Spleen (tissue), 11 donors: ENCODE results near the gene SYT14. TPM values are rescaled to one million over a fixed set of nuclear protein-coding genes. Genes with fewer than 3 reads are reported as not detected.
"Not testable (repeated sequence)": the region's sequence is repeated elsewhere in the genome, so short reads cannot be mapped to it uniquely, and the experiment has no call there.

Experiments used
- DNase-seq: peaks from one replicate; pipeline ENCODE4 v3.0.0-alpha.2; 2020
- H3K27ac ChIP-seq, 8 donors: fragments of 200-600 bp; sonication (generic) in 7 of 8; 1 replicate in 4 of 8; 2 replicates in 4 of 8; pipeline versions ENCODE4 v1.5.0 to v1.8.0; 2016 to 2021; ENCODE audit warnings: inconsistent platforms in 4 of 8, mild to moderate bottlenecking in 4 of 8, moderate library complexity in 1 of 8
- H3K27me3 ChIP-seq, 7 donors: fragments of 200-600 bp; sonication (generic) in 6 of 7; replicated peaks in 1 of 7; 1 replicate in 4 of 7; 2 replicates in 3 of 7; pipeline versions ENCODE4 v1.5.0 to v1.8.0; 2016 to 2021; ENCODE audit warnings: inconsistent platforms in 3 of 7, mild to moderate bottlenecking in 1 of 7
- H3K36me3 ChIP-seq, 6 donors: fragments of 200-600 bp; sonication (generic) in 5 of 6; 1 replicate in 4 of 6; 2 replicates in 2 of 6; pipeline versions ENCODE4 v1.5.0 to v1.8.0; 2016 to 2021; ENCODE audit warnings: inconsistent platforms in 2 of 6
- H3K4me1 ChIP-seq, 6 donors: fragments of 200-600 bp; sonication (generic) in 5 of 6; 1 replicate in 3 of 6; 2 replicates in 3 of 6; pipeline versions ENCODE4 v1.5.0 to v1.8.0; 2016 to 2021; ENCODE audit warnings: inconsistent platforms in 3 of 6
- H3K4me3 ChIP-seq, 8 donors: fragments of 200-600 bp; sonication (generic) in 7 of 8; 1 replicate in 4 of 8; 2 replicates in 4 of 8; pipeline versions ENCODE4 v1.5.0 to v1.8.0; 2016 to 2021; ENCODE audit warnings: inconsistent platforms in 4 of 8, mild to moderate bottlenecking in 4 of 8, moderate library complexity in 2 of 8
- H3K9me3 ChIP-seq, 8 donors: fragments of 200-600 bp; sonication (generic) in 7 of 8; 1 replicate in 4 of 8; 2 replicates in 4 of 8; pipeline versions ENCODE4 v1.5.0 to v1.8.0; 2016 to 2021; ENCODE audit warnings: inconsistent platforms in 4 of 8
- POLR2A ChIP-seq, 3 donors: fragments of 450-650 bp; IDR thresholded peaks; one replicate each; pipeline ENCODE4 v1.5.1; 2017; ENCODE audit warnings: antibody characterized with exemption in 3 of 3, mild to moderate bottlenecking in 1 of 3
- POLR2AphosphoS5 ChIP-seq, 3 donors: sonication (generic); formaldehyde crosslinking; IDR thresholded peaks; one replicate each; pipeline ENCODE4 v1.5.1; 2017; ENCODE audit warnings: antibody characterized with exemption in 3 of 3
- WGBS, 5 donors: extraction: QIAGEN DNeasy Blood & Tissue Kit in 3 of 5; methylation state at CpG; one replicate each; pipeline versions ENCODE4 v1.1.5 to v1.1.7; 2013 to 2018; 5-methylcytosine and 5-hydroxymethylcytosine counted together
- intact Hi-C: fragments of 100-400 bp; cut with DNase I; formaldehyde crosslinking; loops from one replicate; pipeline ENCODE4 v1.15.0; 2023; ENCODE audit warnings: low total_unique reads
- polyA plus RNA-seq, 3 donors: library from polyadenylated mRNA; stranded (reverse); fragments of 200-250 nt; gene quantifications; one replicate each; pipeline ENCODE4 v1.2.1, GENCODE V29; 2013
- total RNA-seq, 7 donors: library from RNA; depleted of rRNA in 3 of 7; stranded (reverse); fragments of >200 nt in 3 of 7; fragmentation: NEBNext Ultra II Directional in 4 of 7; extraction: Animal tissue kit (Norgen Biotek cat#: 25700) in 4 of 7; gene quantifications; one replicate each; pipeline versions ENCODE4 v1.1.0 to v1.2.1, GENCODE V29; 2016 to 2021
- TF ChIP-seq, protein P1 (sequence below), 11 experiments: fragments of 200-600 bp in 7 of 11; fragments of 450-650 bp in 4 of 11; sonication (generic) in 4 of 11; IDR thresholded peaks in 8 of 11; conservative IDR thresholded peaks in 3 of 11; 1 replicate in 7 of 11; 2 replicates in 4 of 11; pipeline versions ENCODE4 v1.4.0 to v1.8.0; 2016 to 2021; ENCODE audit warnings: antibody characterized with exemption in 11 of 11, inconsistent platforms in 4 of 11, mild to moderate bottlenecking in 1 of 11
- donor health status: healthy with polysubstance abuse.
- donor health status: DM: no; HTN: no; CAD: no; lungs with moderate emphysema.
- donor health status: DM: no; HTN: no; CAD: no.
- donor health status: Bipolar disorder and iron deficiency.
- donor health status: healthy.
- donor health status: DM: no; HTN: no; CAD: no.
- donor health status: DM: yes; HTN: yes; CAD: no.

Gene SYT14
- total and polyA plus RNA-seq, 10 donors: under 0.01 TPM; not detected in 9

DNA sequence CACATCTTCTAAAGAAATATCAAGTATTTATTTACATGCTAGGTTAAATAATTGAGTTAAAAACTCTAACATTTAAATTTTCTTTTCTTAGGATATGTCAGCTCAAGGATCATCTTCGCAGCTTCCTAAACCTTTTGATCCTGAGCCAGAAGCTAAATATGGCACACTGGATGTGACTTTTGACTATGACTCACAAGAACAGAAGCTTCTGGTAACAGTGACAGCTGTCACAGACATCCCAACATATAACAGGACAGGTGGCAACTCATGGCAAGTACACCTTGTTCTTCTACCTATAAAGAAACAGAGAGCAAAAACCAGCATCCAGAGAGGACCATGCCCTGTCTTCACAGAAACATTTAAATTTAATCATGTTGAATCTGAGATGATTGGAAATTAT lies 161.9 kb downstream of the SYT14 start:
- TF ChIP-seq, protein P1, sequence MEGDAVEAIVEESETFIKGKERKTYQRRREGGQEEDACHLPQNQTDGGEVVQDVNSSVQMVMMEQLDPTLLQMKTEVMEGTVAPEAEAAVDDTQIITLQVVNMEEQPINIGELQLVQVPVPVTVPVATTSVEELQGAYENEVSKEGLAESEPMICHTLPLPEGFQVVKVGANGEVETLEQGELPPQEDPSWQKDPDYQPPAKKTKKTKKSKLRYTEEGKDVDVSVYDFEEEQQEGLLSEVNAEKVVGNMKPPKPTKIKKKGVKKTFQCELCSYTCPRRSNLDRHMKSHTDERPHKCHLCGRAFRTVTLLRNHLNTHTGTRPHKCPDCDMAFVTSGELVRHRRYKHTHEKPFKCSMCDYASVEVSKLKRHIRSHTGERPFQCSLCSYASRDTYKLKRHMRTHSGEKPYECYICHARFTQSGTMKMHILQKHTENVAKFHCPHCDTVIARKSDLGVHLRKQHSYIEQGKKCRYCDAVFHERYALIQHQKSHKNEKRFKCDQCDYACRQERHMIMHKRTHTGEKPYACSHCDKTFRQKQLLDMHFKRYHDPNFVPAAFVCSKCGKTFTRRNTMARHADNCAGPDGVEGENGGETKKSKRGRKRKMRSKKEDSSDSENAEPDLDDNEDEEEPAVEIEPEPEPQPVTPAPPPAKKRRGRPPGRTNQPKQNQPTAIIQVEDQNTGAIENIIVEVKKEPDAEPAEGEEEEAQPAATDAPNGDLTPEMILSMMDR (IDR thresholded peaks at IDR 0.05 in 8 of 11, conservative IDR thresholded peaks at IDR 0.05 in 3 of 11): no peak
- no peak for DNase-seq
- 64 to 74% (median 65%) methylated on average over 1 of the region's 1 CpG for WGBS, 5 donors
- intact Hi-C loops: no loop called here
- Histone ChIP-seq H3K27me3 (peaks cover 0 to 6% (median 0%) of the 10 kb centered on the region in 7 donors), H3K27ac (no peak overlapping the region), H3K36me3 (no peaks in the 10 kb centered on the region), H3K9me3 (no peaks in the 10 kb centered on the region), H3K4me1 (no peaks in the 10 kb centered on the region), H3K4me3 (no peak overlapping the region)

GRCh38 chr1:210104103-210104502 lies 166.1 kb downstream of the SYT14 start:
- intact Hi-C loops: no loop called here
- no peak for DNase-seq
- Histone ChIP-seq H3K4me1 (no peaks in the 10 kb centered on the region), H3K36me3 (no peaks in the 10 kb centered on the region), H3K27me3 (no peaks in the 10 kb centered on the region), H3K27ac (no peak overlapping the region), H3K9me3 (no peaks in the 10 kb centered on the region), H3K4me3 (no peak overlapping the region)
- no peak for TF ChIP-seq POLR2AphosphoS5 (IDR thresholded peaks at IDR 0.05)
- TF ChIP-seq, protein P1 (IDR thresholded peaks at IDR 0.05 in 8 of 11, conservative IDR thresholded peaks at IDR 0.05 in 3 of 11): no peak
- TF ChIP-seq POLR2A (IDR thresholded peaks at IDR 0.05): no peak
- WGBS, 5 donors: 88 to 100% (median 93%) methylated on average over 2 of the region's 2 CpGs

- H3K27me3 ChIP-seq, H3K27ac ChIP-seq, H3K4me3 ChIP-seq, H3K36me3 ChIP-seq, intact Hi-C loops, DNase-seq, H3K4me1 ChIP-seq: not testable (repeated sequence)
- 83 to 89% (median 87%) methylated on average over 9 of the region's 9 CpGs for WGBS, 5 donors
- H3K9me3 ChIP-seq: peaks cover 0 to 20% (median 0%) of the 10 kb centered on the region in 8 donors
Observed at GRCh38 chr1:210112906-210113305, 174.9 kb downstream of the SYT14 start.

DNA sequence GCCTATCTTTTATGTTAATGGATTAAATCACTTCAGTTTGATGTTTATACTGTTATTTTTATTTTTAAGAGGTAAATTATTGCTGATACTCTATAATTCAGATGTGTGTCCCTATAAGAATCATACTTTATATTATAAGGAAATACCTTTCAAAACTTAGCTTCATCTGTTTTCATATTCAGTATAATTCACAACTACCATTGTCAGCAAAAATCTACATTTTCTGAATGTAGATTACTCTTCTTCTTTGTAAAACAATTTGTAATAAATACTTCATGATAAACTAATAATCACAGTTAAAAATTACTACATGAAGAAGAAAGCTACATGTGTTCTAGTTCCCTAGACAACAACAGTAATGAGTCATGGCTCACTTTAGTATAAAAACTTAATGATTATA lies 179.2 kb downstream of the SYT14 start:
- intact Hi-C loops: no loop called here
- H3K4me3 ChIP-seq: no peak overlapping the region
- no peaks in the 10 kb centered on the region for H3K27me3 ChIP-seq
- no peaks in the 10 kb centered on the region for H3K4me1 ChIP-seq
- peaks cover 0 to 20% (median 0%) of the 10 kb centered on the region in 8 donors for H3K9me3 ChIP-seq
- no peak overlapping the region for H3K27ac ChIP-seq
- H3K36me3 ChIP-seq: no peaks in the 10 kb centered on the region
- TF ChIP-seq, protein P1 (IDR thresholded peaks at IDR 0.05 in 8 of 11, conservative IDR thresholded peaks at IDR 0.05 in 3 of 11): no peak
- no peak for TF ChIP-seq POLR2AphosphoS5 (IDR thresholded peaks at IDR 0.05)
- no peak for TF ChIP-seq POLR2A (IDR thresholded peaks at IDR 0.05)
- no peak for DNase-seq

- no peak for DNase-seq
- H3K27me3 ChIP-seq: no peaks in the 10 kb centered on the region
- no peak for TF ChIP-seq POLR2AphosphoS5 (IDR thresholded peaks at IDR 0.05)
- TF ChIP-seq POLR2A (IDR thresholded peaks at IDR 0.05): no peak
- TF ChIP-seq, protein P1 (IDR thresholded peaks at IDR 0.05 in 8 of 11, conservative IDR thresholded peaks at IDR 0.05 in 3 of 11): no peak
- intact Hi-C loops: no loop called here
- peaks cover 0 to 18% (median 0%) of the 10 kb centered on the region in 8 donors for H3K9me3 ChIP-seq
- no peaks in the 10 kb centered on the region for H3K4me1 ChIP-seq
- H3K4me3 ChIP-seq: no peak overlapping the region
- H3K36me3 ChIP-seq: no peaks in the 10 kb centered on the region
- H3K27ac ChIP-seq: no peak overlapping the region
Observed at GRCh38 chr1:210117681-210118170, 179.7 kb downstream of the SYT14 start.
